GM20000 (cell line): ENCODE results near the gene MTG2.

Source experiments
- DNase-seq: peaks from one replicate; pipeline ENCODE4 v3.0.0; 2012; ENCODE audit warnings: low spot score
- CTCF ChIP-seq: IDR thresholded peaks from 2 replicates; pipeline ENCODE4 v1.5.1; 2012; ENCODE audit warnings: mild to moderate bottlenecking, control low read depth; ENCODE audit errors: extremely low read depth, missing control alignments

The MTG2 gene

GRCh38 chr20:62159839-62160238, 23.0 kb upstream of the MTG2 start:
- peak; percentile 85 for DNase-seq
- no peak for TF ChIP-seq CTCF

DNA sequence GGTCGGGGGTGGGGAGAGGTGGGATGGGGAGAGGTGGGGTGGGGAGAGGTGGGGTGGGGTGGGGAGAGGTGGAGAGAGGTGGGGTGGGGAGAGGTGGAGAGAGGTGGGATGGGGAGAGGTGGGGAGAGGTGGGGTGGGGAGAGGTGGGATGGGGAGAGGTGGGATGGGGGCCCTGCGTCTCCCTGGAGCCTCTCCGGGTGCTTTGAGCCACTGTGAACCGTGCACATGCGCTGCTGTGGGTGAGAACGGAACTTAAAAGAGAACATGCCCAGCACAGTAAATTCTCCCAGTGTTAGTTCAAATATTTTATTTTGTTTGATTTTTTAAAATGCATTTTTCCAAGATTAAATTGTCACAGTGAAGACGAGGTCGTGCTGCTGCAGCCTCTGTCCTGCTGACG, 22.6 kb upstream of the MTG2 start:
- no peak for DNase-seq
- TF ChIP-seq CTCF = no peak

- DNase-seq = no peak
- TF ChIP-seq CTCF = no peak
Observed at GRCh38 chr20:62160876-62161275, 22.0 kb upstream of the MTG2 start.

DNA sequence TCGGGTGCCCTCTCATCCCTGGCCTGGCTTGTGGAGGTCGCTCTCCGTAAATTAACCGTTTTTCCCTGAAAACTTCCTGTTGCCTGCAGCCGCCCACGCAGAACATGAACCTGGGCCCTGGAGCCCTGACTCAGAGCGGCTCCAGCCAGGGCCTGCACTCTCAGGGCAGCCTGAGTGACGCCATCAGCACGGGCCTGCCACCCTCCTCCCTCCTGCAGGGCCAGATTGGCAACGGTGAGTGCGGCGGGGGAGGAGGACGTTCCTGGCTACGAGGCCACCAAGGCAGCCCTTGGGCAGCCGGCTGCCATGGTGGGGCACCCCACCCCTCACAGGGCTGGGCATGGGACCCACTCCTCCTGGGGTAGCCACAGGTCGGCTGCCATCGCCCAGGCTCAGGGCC, 21.5 kb upstream of the MTG2 start:
- DNase-seq = no peak

DNA sequence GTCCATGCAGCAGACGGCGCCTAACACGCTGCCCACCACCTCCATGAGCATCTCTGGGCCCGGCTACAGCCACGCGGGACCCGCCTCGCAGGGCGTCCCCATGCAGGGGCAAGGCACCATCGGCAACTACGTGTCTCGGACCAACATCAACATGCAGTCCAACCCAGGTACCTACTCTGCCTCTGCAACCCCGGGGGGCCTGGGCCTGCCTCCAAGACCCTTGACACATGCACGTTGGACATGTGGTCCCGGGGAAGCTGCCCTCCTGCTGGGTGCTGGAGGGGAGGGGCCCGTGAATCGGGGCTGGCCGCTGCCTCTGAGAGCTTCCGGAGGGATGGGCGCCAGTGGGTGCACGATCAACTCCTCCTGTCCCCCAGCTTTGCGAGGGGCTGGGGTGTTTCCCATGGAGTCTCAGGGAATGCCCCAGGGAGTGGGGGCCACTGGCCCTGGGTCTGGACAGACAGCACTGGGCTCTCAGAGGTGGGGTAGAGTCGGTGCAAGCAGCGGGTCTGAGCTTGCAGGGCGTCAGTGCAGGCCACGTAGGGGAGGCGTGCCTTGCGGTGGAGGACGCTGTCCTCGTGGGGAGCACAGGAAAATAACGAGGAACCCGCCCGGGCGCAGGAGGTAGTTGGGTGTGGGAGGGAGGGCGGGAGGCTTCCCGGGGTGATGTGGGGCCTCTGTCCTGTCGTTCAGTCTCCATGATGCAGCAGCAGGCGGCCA, 19.9 kb upstream of the MTG2 start:
- DNase-seq = no peak
- no peak for TF ChIP-seq CTCF

More for the DNA sequence above, 21.5 kb upstream of the MTG2 start:
- TF ChIP-seq CTCF = no peak

DNA sequence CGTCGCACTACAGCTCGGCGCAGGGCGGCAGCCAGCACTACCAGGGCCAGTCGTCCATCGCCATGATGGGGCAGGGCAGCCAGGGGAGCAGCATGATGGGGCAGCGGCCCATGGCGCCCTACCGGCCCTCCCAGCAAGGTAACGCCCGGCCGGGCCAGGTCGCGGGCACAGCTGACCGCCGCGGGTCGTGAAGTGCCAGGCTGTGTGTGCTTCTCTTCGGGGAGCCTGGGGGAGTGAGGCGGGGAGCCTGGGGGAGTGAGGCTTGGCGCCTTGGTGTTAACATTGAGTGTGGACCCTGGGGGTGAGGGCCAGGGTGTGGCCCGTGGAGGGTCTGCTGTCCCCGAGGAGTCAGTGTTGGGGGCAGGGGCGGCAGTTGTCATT, 19.4 kb upstream of the MTG2 start:
- TF ChIP-seq CTCF = no peak
- no peak for DNase-seq

DNA sequence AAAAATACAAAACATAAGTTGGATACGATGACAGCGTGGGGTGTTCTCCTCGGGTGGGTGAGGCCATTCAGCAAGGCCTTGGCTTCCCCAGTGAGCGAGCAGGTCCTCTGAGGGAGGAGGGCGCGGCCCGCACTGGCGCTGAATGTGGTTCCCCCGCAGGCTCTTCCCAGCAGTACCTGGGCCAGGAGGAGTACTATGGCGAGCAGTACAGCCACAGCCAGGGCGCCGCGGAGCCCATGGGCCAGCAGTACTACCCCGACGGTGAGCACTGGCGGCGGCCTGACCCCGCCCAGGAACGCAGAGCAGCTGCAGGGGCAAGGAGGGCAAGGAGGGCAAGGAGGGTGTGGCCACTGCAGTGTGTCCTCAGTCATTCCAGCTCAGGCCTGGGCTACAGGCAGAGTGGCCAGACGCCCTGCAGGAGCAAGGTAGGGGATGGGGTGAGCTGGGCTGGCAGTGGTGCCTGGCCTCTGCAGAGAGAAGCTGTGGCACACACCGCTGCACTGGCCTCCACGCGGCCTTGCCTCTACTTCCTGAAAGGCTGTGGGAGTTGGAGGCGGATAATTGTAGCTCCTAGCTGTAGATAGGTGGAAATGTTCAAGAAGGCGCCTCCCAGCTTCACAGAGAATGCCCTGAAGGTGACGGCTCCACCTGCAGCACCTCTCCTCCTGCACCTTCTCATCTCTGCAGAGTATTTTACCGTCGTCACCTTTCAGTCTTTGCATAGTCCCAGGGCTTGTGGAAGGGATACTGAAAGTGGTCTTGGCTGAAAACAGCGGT, 18.7 kb upstream of the MTG2 start:
- DNase-seq = no peak

More for the DNA sequence above, 18.7 kb upstream of the MTG2 start:
- no peak for TF ChIP-seq CTCF
